ENCODE measurements around the gene HAVCR1.

The HAVCR1 gene

DNA sequence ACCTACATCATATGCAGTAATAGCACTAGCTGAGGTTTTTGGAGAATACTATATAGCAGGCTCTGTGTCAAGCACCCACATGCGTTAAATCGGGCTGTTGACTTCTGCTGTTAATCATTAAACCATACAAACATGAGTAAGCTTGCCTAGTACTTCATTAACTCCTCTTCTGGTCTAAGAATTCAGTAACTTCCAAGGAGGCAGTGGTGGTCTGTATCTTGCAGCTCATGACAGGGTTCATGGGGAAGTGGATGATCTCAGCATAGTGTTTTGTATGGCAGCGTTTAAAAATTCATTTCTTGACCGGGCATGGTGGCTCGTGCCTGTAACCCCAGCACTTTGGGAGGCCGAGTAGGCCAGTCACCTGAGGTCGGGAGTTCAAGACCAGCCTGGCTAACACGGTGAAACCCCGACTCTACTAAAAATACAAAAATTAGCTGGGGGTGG, at the start of gene HAVCR1:
Gene HAVCR1, minus strand, starts transcription at position 24 of the 447 bp plus-strand sequence. CDS start 1,173 bp downstream, outside the sequence.
- Histone ChIP-seq H3K9me3 (no peaks in the 10 kb centered on the region), H3K36me3 (replicated peaks) (no peaks in the 10 kb centered on the region), H3K4me3 (no peak within 1 kb of the TSS), H3K27me3 (ENCODE audit: low read depth) (no peaks in the 10 kb centered on the region), H3K4me1 (no peaks in the 10 kb centered on the region)
- in situ Hi-C loops (cut with MboI; ENCODE audit: low sequenced_read_pairs): no loop called here
- no peak for DNase-seq (ENCODE audit: low spot score in 2 of 2)

DNA sequence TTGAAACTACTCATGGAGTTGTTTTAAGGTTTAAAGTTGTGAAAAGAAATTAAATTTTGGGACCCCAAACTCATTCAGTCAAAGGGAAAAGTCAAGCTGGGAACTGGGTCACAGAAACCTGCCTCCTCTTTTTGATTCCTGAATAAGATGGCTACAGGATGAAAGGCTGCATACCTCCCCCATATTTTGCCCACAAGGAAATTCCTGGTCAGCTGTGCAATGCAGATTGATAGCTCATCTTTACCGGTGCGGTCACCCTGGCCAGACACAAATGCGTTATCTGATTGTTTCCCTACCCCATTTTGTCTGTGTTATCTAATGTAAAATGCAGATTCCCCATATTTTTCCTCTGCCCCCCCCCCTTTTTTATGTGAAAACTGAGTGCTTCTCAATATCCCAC, 48.6 kb upstream of the HAVCR1 start:
- Histone ChIP-seq H3K36me3 (replicated peaks) (no peaks in the 10 kb centered on the region), H3K4me3 (no peak overlapping the region), H3K4me1 (no peaks in the 10 kb centered on the region), H3K9me3 (no peaks in the 10 kb centered on the region), H3K27me3 (ENCODE audit: low read depth) (no peaks in the 10 kb centered on the region)
- in situ Hi-C loops (cut with MboI; ENCODE audit: low sequenced_read_pairs): no loop called here
- no peak for DNase-seq (ENCODE audit: low spot score in 2 of 2)

DNA sequence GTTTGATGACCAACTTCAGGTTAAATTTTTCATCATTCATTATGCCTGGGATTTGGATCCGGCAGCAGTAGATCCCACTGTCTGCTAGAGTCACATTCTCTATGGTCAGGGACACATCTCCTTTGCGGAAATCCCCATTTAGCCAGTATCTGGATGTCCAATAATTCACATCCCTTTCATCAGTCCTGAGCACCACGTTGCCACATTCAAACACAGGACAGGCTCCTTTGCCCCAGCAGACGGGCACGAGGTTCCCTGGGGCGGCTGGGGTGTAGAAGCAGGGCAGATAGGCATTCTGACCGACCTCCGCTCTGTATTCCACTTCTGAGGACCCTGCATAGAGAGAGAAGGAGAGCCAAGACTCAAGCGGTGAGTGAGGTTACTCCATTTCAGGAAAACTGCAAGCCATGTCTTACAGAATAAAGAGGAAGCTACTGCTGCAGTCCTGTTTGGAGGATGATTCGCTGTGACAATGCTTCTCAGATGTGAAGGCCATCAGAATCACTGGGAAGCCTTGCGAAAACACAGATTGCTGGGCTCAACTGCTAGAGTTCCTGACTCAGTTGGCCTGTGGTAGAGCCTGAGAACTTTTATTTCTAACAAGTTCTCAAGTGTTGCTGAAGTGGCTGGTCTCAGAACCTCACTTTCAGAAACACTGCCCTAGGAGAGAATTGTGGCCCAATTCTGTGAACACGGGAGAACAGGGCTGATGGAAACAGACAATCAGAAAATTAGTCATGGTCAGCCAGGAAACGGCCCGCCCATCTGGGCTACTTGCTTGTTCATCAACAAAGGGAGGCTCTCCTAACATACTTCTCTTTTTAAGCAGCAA, 47.9 kb upstream of the HAVCR1 start:
- no peak for DNase-seq (ENCODE audit: low spot score in 2 of 2)
- no peak overlapping the region for H3K4me3 ChIP-seq
- H3K9me3 ChIP-seq: no peaks in the 10 kb centered on the region
- no peaks in the 10 kb centered on the region for H3K4me1 ChIP-seq
- H3K36me3 ChIP-seq (replicated peaks): no peaks in the 10 kb centered on the region
- H3K27me3 ChIP-seq (ENCODE audit: low read depth): no peaks in the 10 kb centered on the region
- in situ Hi-C loops (cut with MboI; ENCODE audit: low sequenced_read_pairs): no loop called here

DNA sequence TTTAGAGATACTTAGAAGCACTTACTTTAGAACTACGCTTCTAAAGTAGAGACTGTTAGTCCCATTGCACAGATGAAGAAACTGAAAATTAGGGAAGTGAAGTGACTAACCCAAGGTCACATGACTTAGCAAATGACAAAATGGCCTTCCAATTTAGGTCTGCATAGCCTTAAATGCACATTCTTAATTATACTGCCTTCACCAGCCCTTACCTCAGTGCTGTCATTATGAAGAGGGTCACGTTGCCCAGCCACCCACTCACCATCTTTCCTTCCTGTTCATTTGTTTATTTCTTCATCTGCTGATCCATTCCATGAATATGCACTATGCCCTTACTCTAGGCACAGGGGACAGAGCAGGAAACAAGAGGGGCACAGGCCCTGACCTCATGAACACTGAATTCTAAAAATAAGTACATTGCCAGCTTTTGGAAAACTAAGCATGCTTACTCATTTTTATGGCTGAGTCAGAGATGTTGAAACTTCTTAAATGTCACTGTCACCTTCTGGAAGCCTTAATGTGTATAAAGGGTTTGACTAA, 41.3 kb upstream of the HAVCR1 start:
- H3K4me3 ChIP-seq: no peak overlapping the region
- H3K36me3 ChIP-seq (replicated peaks): no peaks in the 10 kb centered on the region
- DNase-seq (ENCODE audit: low spot score in 2 of 2): no peak
- no peaks in the 10 kb centered on the region for H3K4me1 ChIP-seq
- in situ Hi-C loops (cut with MboI; ENCODE audit: low sequenced_read_pairs): no loop called here
- no peaks in the 10 kb centered on the region for H3K27me3 ChIP-seq (ENCODE audit: low read depth)
- H3K9me3 ChIP-seq: no peaks in the 10 kb centered on the region

DNA sequence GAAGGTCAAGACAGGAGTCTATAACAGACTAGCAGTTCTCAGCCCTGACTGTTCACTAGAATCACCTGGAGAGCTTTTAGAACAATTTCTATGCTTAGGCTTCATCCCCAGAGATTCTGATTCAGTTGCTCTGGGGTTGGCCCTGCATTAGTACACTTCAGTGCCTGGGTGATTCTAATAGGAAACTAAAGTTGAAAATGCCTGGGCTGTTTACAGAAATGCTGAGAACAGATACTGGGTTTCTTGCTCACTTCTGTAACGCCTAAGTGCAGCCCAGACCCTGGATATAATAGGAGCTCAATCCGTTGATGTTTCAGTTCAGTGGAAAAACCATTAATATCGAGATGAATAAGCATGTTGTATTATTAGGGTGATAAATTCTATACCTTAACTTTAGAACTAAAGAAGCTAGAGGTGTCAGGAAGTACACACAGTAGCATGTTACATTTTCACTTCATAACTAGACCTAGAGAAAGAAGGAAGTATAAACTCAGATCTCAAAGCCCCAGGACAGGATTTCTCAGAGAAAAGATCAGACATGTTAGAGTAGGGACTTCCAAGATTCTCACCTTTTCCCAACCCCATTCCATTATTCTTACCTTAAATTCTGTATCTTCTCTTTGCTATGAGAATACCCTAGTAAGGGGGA, 29.6 kb upstream of the HAVCR1 start:
- in situ Hi-C loops (cut with MboI; ENCODE audit: low sequenced_read_pairs): no loop called here
- no peaks in the 10 kb centered on the region for H3K9me3 ChIP-seq
- no peaks in the 10 kb centered on the region for H3K4me1 ChIP-seq
- H3K4me3 ChIP-seq: no peak overlapping the region
- no peak for DNase-seq (ENCODE audit: low spot score in 2 of 2)
- H3K27me3 ChIP-seq (ENCODE audit: low read depth): no peaks in the 10 kb centered on the region; the same call in 1 of the 2 replicates
- no peaks in the 10 kb centered on the region for H3K36me3 ChIP-seq (replicated peaks)

DNA sequence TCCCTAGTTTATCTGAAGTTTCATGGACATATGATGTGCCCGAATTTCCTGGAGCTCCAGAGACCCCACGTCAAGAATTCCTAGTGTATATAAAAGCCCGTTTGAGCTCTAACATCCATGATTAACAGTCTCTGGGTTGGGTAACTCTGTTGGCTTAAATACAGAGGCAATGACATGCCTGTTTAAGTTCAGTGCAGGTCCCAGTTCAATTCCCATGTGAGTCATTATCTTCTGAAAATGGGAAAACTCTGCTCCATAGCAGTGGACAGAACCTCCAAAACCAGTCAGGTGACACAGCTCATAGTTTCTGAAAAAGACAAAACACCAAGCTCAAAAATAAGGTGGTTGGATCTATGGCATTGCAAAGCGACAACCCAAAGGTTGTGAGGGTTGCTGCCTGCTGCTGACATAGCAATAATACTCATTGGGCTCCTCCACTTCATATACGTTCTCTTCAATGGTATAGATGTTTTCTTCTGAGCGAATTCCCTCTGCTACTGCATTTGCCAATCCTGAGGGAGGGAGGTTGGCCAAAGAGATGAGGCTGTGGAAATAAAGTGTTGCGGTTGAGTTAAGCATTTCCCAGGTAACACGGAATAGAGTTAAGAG, 27.9 kb upstream of the HAVCR1 start:
- no peaks in the 10 kb centered on the region for H3K36me3 ChIP-seq (replicated peaks)
- H3K9me3 ChIP-seq: no peaks in the 10 kb centered on the region
- no peaks in the 10 kb centered on the region for H3K4me1 ChIP-seq
- in situ Hi-C loops (cut with MboI; ENCODE audit: low sequenced_read_pairs): no loop called here
- DNase-seq (ENCODE audit: low spot score in 2 of 2): no peak
- no peaks in the 10 kb centered on the region; the same call in 1 of the 2 replicates for H3K27me3 ChIP-seq (ENCODE audit: low read depth)
- no peak overlapping the region for H3K4me3 ChIP-seq

DNA sequence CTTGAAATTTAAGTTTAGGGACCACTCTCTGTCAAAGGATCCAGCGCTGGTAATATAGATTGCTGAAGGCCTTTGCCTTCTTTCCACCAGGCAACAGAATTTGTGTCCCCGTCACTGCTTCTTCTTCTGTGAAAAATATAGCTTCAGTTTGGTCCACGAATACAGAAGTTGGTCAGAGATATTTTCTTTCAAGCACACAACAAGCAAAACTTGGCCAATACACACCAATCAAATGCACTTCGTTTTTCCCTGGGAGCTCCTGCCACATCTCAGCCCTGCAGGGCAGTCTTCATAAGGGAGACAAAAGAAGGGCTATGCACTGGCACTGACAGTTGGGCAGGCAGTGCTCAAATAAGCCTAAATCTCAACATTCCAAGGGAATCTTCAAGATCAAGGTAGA, 27.0 kb upstream of the HAVCR1 start:
- Histone ChIP-seq H3K4me1 (no peaks in the 10 kb centered on the region), H3K36me3 (replicated peaks) (no peaks in the 10 kb centered on the region), H3K4me3 (no peak overlapping the region), H3K27me3 (ENCODE audit: low read depth) (no peaks in the 10 kb centered on the region), H3K9me3 (no peaks in the 10 kb centered on the region)
- no peak for DNase-seq (ENCODE audit: low spot score in 2 of 2)
- in situ Hi-C loops (cut with MboI; ENCODE audit: low sequenced_read_pairs): no loop called here

DNA sequence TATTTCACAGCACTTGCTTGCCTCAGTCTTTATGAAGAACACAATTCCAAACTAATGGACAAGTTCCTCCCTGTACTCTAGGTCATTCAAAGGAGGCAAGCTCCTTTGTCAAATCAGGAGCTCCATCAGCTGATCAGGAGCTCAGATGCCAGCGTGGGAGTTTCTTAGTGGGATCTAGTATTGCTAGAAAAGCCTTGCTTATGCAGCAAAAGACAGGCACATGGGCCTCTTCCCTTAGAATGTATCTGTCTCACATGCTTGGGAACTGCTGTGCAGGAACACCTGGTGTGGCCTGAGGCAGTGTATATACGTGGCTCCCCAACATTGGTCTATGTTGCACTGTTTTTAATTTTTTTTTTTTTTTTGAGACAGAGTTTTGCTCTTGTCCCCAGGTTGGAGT, 21.4 kb upstream of the HAVCR1 start:
- Histone ChIP-seq H3K4me3 (no peak overlapping the region), H3K27me3 (ENCODE audit: low read depth) (no peaks in the 10 kb centered on the region), H3K36me3 (replicated peaks) (no peaks in the 10 kb centered on the region), H3K4me1 (no peaks in the 10 kb centered on the region), H3K9me3 (no peaks in the 10 kb centered on the region)
- in situ Hi-C loops (cut with MboI; ENCODE audit: low sequenced_read_pairs): no loop called here
- DNase-seq (ENCODE audit: low spot score in 2 of 2): no peak

DNA sequence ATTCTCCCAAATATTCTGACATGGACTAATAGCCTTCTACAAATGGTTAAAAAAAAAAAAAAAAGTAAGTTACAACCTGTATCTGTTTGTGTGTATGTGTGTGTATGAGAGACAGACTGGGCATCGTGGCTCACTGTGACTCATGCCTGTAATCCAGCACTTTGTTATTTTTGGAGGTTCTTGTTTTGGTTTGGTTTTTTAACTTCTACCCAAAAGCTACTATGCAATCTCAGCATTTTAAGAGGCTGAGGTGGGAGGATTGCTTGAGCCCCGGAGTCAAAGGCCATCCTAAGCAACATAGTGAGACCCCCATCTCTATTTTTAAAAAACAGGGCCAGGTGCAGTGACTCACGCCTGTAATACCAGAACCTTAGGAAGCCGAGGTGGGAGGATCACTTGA, 17.6 kb upstream of the HAVCR1 start:
- H3K4me3 ChIP-seq: no peak overlapping the region
- no peaks in the 10 kb centered on the region for H3K9me3 ChIP-seq
- H3K4me1 ChIP-seq: no peaks in the 10 kb centered on the region
- no peak for DNase-seq (ENCODE audit: low spot score in 2 of 2)
- in situ Hi-C loops (cut with MboI; ENCODE audit: low sequenced_read_pairs): no loop called here
- no peaks in the 10 kb centered on the region for H3K36me3 ChIP-seq (replicated peaks)
- peaks cover 5% of the 10 kb centered on the region; the same call in 1 of the 2 replicates for H3K27me3 ChIP-seq (ENCODE audit: low read depth)

DNA sequence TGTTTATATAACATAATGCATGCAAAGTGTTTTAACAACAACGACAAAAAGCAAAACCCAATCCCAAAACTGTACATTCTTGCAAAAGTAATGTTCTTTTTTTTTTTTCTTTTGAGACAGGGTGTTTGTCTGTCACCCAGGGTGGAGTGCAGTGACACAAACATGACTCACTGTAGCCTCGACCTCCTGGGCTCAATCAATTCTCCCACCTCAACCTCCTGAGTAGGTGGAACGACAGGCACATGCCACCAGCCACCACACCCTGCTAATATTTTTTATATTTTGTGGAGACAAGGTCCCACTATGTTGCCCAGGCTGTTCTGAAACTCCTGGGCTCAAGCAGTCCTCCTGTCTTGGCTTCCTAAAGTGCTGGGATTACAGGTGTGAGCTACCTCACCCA, 13.6 kb upstream of the HAVCR1 start:
- in situ Hi-C loops (cut with MboI; ENCODE audit: low sequenced_read_pairs): no loop called here
- no peak for DNase-seq (ENCODE audit: low spot score in 2 of 2)
- Histone ChIP-seq H3K4me3 (no peak overlapping the region), H3K9me3 (no peaks in the 10 kb centered on the region), H3K27me3 (ENCODE audit: low read depth) (peaks cover 5% of the 10 kb centered on the region; the same call in 1 of the 2 replicates), H3K4me1 (no peaks in the 10 kb centered on the region), H3K36me3 (replicated peaks) (no peaks in the 10 kb centered on the region)

DNA sequence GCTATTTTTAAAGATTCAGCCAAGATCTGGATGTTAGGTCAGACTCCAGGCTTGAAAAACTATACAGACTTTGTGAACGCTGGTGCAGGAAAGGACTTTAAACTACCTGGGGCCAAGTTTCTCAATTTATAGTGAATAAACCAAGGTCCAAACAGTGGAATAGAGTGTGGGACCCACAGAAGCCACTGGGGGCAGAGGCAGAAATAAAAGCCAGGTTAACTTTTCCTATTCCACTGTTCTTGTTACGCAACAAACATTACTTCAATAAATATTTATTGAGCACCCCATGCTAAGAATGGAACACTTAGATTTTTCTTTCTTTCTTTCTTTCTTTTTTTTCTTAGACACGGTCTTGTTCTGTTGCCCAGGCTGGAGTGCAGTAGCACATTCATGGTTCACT, 11.0 kb upstream of the HAVCR1 start:
- in situ Hi-C loops (cut with MboI; ENCODE audit: low sequenced_read_pairs): no loop called here
- DNase-seq (ENCODE audit: low spot score in 2 of 2): no peak
- Histone ChIP-seq H3K4me1 (no peaks in the 10 kb centered on the region), H3K27me3 (ENCODE audit: low read depth) (peaks cover 5% of the 10 kb centered on the region; the same call in 1 of the 2 replicates), H3K36me3 (replicated peaks) (no peaks in the 10 kb centered on the region), H3K4me3 (no peak overlapping the region), H3K9me3 (no peaks in the 10 kb centered on the region)

DNA sequence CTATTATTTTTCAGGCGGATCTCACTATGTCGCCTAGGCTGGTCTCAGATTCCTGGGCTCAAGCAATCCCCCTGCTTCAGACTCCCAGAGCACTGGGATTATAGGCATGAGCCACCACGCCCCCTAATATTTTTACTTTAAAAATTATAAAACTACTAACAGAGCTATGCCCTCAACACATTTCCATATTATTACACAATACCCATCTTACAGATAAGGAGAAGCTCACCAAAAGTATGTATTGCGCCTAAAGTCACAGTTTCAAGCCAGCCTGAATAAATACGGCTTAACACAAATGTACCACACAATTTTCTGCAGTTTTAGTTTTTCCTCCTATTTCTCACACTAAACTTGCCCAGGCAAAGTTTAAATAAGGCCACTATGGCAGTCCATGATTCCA, 9.9 kb upstream of the HAVCR1 start:
- no peak for DNase-seq (ENCODE audit: low spot score in 2 of 2)
- in situ Hi-C loops (cut with MboI; ENCODE audit: low sequenced_read_pairs): no loop called here
- Histone ChIP-seq H3K4me1 (no peaks in the 10 kb centered on the region), H3K27me3 (ENCODE audit: low read depth) (peaks cover 5% of the 10 kb centered on the region; the same call in 1 of the 2 replicates), H3K36me3 (replicated peaks) (no peaks in the 10 kb centered on the region), H3K4me3 (no peak overlapping the region), H3K9me3 (no peaks in the 10 kb centered on the region)

DNA sequence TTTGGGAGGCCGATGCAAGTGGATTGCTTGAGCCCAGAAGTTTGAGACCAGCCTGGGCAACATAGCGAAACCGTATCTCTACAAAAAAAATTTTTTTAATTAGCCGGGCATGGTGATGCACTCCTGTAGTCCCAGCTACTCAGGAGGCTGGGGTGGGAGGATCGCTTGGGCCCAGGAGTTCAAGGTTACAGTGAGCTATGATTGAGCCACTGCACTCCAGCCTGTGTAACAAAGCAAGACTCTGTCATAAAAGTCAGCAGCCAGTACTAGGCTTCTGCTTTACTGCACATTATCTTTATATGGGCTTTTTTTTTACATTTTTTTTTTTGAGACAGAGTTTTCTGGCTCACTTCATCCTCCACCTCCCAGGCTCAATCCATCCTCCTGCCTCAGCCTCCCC, 9.4 kb upstream of the HAVCR1 start:
- Histone ChIP-seq H3K9me3 (no peaks in the 10 kb centered on the region), H3K36me3 (replicated peaks) (no peaks in the 10 kb centered on the region), H3K27me3 (ENCODE audit: low read depth) (peaks cover 5% of the 10 kb centered on the region; the same call in 1 of the 2 replicates), H3K4me3 (no peak overlapping the region), H3K4me1 (no peaks in the 10 kb centered on the region)
- DNase-seq (ENCODE audit: low spot score in 2 of 2): no peak
- in situ Hi-C loops (cut with MboI; ENCODE audit: low sequenced_read_pairs): no loop called here

DNA sequence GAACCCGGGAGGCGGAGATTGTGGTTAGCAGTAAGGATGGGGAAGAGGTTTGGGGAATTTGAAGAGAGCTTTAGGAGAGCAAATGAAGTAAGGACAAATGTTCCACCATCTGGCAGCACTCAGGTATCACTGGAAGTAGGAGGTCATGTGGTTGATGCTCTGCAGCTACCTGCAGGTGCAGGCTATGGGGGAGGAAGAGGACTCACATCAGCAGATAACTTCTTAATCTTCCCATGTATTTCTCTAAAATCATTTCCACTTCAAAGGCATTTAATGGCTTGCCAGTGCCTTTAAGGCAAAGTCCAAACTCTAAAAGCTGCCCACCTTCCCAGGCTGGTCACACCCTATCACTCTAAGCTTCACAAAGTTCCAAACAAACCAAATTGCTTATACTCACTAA, 8.1 kb upstream of the HAVCR1 start:
- no peaks in the 10 kb centered on the region for H3K9me3 ChIP-seq
- H3K36me3 ChIP-seq (replicated peaks): no peaks in the 10 kb centered on the region
- H3K4me1 ChIP-seq: no peaks in the 10 kb centered on the region
- in situ Hi-C loops (cut with MboI; ENCODE audit: low sequenced_read_pairs): no loop called here
- no peak for DNase-seq (ENCODE audit: low spot score in 2 of 2)
- H3K27me3 ChIP-seq (ENCODE audit: low read depth): peaks cover 4% of the 10 kb centered on the region; the same call in 1 of the 2 replicates
- no peak overlapping the region for H3K4me3 ChIP-seq
